GM19328 (cell line): ENCODE results near the gene UROC1.

Source experiments
- ATAC-seq: cut with Tn5 transposase; IDR thresholded peaks from one replicate; pipeline ENCODE4 v1.9.1; 2021; ENCODE audit warnings: mild to moderate bottlenecking, moderate library complexity; ENCODE audit not compliant: unreplicated experiment

Gene UROC1

GRCh38 chr3:126481808-126482502, 35.6 kb downstream of the UROC1 start:
- ATAC-seq, result no peak

GRCh38 chr3:126480861-126481260, 36.7 kb downstream of the UROC1 start:
- no peak for ATAC-seq

- ATAC-seq, result no peak
Measured at GRCh38 chr3:126480206-126480605, 37.4 kb downstream of the UROC1 start.

DNA sequence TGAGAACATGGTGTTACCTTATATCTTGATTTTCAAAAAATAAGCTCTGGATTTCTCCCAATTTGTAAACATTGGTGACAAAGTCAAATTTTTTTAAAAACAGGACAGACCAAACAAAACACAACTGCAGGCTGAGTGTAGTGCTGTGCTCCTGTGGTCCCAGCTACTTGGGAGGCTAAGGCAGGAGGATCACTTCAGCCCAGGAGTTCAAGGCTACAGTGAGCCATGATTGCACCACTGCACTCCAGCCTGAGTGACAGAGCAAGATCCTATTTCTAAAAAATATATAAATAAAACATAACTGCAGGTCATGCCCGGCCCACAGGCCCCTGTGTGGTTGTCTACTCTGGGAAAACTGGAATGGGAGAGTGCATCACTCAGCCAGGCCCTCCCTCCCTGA, 37.9 kb downstream of the UROC1 start:
- ATAC-seq, result no peak

DNA sequence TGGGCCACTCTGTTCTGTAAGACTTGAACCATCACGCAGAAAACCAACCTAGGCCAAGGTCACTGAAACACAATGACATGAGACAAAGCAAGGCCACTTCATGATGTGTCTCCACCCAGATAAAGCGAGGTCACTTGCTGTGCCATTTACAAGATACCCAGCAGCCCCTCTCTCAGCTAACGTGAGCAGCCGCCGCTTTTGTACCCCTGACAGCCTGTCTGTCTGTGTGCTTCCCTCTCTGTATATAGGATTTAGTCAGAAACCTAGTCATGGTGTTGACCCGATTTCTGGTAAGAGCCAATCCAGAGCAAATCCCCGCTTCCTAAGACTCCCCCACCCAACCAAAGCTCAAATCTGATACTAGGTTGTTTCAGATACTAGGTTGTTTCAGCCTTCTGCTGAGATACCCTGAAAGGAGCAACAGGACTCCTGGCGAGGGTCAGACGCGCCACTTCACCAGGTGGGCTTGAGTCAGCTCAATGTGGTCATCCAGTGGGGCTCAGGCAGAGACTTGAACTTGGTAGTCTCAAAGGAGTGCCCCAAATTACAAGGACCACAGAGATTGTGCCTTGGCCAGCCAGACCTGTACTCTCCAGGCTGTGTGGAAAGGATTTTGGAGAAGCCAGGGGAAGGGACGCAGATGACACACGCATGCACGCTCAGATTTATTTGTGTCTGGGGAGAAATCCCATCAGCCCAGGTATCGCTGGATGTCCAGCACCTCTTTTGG, 38.8 kb downstream of the UROC1 start:
- no peak for ATAC-seq

DNA sequence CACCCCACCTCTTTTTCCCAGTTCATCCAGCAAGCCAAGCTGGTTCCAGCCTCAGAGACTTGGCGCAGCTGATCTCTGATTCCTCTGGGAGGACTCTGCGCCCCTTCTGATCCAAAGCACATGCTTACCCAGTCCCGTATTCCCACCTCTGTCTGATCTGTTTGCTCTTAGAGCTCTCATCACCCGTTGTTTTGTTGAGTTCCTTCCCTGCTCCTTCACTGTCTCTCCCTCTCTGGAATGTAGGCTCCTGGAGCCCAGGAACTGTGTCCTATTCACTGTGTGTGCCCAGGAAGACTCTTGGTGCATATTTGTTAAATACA, 40.6 kb downstream of the UROC1 start:
- ATAC-seq, result no peak

DNA sequence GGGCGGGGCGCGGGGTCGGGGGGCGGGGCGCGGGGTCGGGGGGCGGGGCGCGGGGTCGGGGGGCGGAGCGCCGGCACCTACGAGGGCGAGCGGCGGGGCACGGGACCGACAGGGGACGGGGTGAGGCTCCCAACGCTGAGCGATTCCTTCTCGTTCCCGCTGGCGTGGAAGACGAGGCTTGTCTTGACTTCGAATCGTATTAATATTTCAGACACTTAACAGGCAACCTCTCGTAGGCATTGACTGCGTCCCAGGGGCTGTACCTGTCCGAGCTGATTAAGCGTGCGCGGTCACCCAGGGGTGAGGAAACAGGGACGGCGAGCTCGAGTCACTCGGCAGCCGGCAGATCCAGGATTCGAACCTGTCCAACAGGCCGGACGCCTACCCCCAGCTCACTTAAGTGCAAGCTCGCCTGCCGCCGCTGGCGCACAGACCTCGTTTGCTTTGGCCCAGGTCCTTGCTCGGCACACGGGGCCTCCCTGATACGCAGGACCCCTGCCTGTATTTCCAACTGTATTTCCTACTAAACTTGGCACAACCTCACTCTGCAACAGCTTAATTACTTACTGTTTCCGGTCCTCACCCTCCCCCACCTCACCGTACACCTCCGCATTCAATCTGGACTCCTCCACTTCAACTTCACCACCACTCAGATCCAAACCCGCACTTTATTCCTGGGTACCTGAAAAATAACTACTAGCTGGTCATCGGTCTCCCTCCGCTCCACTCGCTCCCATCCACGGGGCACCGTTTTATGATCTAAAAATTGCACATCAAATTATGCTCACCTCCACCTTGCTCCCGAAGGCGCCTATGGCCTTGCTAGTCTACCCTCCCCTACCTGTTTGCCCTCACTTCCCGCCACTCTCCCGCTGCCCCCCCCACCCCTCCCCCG, 41.2 kb downstream of the UROC1 start:
- ATAC-seq, result peak; percentile 20

- peak; percentile 76 for ATAC-seq
Measured at GRCh38 chr3:126475413-126476114, 42.0 kb downstream of the UROC1 start, which contains the start of gene ZXDC. ZXDC (minus strand) TSS chr3:126475891; CDS start chr3:126475865, 26 bp downstream.

GRCh38 chr3:126474498-126475412, 42.8 kb downstream of the UROC1 start:
- peak; percentile 10 for ATAC-seq

DNA sequence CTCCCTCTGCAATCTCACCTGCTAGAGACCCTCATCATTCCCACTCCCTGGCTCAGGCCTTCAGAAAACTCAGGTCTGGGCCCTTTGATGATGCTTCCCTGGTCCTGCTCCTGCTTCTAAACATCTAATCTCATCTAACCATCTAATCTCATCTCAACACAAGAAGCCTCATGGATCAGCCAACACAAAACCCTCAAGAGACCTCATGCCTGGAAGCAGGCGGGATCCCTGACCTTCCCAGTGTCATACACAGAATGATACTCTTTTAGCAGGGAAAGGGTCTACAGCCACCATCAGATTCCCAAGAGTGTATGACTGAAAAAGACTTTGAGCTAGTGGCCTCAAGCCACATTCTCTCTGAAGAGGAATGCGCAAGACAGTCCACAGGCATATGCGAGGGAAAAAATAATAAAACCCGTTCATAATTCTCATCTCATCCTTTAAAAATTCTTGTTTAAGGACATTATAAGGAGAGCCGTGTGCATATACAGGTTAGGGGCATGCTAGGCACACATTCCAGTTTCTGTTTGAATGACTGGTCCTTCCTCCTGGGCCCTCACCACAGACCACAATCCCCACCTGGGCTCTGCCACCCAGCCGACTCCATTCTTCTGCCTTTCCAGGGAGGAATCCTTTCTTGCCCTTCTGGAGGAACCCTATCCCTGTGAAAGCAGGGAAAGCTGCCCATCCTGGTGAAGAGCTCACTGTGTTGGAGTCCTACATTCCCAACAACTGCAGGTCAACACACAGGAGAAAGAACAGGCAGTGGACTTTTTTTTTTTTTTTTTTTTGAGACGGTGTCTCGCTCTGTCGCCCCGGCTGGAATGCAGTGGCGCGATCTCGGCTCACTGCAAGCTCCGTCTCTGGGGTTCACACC, 44.0 kb downstream of the UROC1 start:
- ATAC-seq, result no peak

DNA sequence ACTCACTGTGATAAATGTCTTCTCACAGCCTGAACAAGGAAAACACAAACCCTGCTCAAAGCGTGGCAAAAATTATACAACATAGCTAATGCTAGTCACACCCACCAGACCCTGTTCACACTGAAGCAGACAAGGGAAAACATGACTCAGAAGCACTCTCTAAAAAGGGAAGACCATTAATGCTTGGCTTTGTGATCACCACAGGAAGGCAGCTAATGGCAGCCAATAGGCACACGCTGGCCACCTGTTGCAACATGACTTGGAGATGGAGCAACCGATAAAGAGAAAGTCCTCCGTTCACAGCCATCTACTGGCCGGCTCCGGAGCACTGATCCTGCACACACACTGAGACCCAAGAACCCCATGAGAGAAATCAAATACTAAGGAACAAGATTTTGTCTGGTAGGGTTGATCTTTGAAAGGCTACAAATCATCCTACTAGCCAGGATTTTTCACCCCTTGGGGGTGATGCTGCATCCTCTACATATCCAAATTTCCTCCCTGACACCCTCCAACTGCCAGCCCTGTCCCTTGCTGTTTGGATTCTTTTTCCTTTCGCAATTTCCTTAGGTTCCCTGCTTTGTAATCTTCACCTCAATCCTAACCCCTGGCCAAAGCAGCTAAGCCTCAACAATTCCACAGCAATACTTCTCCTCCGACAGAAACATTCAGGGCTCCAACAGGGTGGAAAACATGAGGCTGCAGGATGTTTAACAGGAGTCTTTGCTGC, 45.1 kb downstream of the UROC1 start:
- ATAC-seq, result no peak

GRCh38 chr3:126469479-126469878, 48.1 kb downstream of the UROC1 start:
- no peak for ATAC-seq

GRCh38 chr3:126468028-126468891, 49.3 kb downstream of the UROC1 start:
- ATAC-seq, result no peak

GRCh38 chr3:126467611-126467955, 50.0 kb downstream of the UROC1 start:
- no peak for ATAC-seq

DNA sequence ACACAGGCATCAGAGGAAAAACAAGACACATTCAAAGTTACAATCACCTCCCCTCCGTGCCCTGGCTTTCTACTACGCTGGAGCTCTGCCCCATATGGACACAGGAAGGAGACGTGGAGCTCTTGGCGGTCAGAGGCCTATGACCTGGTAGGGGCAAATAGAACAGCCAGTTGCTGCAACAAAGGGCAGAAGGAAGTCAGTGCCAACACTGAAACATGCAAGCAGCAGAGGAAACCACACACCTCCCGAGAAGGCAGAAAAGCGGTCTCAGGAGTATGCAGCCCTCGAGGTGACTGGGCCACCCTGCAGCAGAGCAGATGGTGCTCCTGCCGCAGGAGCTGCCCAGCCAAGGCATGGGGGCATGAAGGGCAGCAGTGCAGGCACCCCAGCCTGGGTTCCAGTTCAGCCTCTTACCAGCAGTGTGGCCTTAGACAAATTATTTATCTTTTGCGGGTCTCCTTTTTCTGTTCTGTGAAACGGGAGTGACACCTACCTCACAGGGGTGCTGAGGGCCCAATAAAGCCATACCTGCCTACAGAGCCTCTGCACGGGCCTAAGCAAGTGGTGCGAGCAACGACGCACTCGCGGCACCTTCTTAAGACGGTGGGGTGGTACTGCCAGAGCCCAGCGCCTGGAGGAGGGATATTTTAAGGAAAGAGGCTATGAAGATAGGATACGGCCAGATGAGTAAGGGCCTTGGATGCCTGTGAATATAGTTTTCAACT, 50.5 kb downstream of the UROC1 start:
- no peak for ATAC-seq

DNA sequence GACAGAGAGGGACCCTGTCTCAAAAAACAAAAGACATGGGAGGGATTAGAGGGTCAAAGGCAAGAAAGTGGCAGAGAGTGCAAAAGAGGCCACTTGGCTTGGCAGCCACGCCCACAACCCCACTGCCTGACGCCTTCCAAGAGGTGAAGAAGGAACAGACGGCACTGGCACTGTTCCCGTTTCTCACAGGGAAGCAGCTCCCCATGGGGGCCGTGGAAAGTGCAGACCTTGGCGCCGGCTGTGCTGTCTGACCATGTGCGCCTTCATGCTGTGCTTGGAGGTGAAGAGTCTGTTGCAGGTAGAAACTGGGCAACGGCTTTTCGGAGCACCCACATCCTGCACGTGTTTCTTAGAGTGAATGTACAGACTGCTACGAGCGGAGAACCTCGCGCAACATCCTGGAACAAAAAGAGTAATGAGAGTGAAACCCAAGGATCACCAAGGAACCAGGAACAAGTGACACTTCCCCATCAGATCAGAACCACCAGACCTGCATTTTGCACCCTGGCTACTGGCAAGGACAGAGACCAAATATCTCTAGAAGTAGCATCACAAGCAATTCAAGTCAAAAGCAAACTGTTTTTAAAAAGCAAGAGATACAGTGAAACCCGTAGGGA, 51.5 kb downstream of the UROC1 start:
- no peak for ATAC-seq
